ENCODE measurements around the gene SUN3.
"Not testable (repeated sequence)": the region's sequence is repeated elsewhere in the genome, so short reads cannot be mapped to it uniquely, and the experiment has no call there.

The SUN3 gene

GRCh38 chr7:48017674-48018073 is 11.2 kb downstream of the SUN3 start:
- no peak for DNase-seq

DNA sequence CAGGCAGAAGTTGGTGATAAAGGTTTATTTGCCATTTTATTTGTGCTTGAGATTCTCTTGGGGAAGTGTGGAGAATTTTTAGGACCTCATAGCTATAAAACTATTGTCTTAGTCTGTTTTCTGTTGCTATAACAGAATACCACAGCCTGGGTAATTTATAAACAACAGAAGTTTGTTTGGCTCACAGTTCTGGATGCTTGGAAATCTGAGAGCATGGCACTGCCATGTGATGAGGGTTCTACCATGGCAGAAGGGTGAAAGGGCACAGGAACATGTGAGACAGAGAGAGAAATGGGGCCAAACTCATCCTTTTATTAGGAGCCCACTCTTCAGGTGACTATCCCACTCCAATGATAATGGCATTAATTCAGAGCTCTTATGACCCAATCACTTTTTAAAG is 12.3 kb downstream of the SUN3 start:
- DNase-seq = no peak

GRCh38 chr7:48011951-48012350 is 17.0 kb downstream of the SUN3 start:
- no peak for DNase-seq

- DNase-seq = no peak
Measured at GRCh38 chr7:48011323-48011722, 17.6 kb downstream of the SUN3 start.

- no peak for DNase-seq
Measured at GRCh38 chr7:48009954-48010353, 19.0 kb downstream of the SUN3 start.

DNA sequence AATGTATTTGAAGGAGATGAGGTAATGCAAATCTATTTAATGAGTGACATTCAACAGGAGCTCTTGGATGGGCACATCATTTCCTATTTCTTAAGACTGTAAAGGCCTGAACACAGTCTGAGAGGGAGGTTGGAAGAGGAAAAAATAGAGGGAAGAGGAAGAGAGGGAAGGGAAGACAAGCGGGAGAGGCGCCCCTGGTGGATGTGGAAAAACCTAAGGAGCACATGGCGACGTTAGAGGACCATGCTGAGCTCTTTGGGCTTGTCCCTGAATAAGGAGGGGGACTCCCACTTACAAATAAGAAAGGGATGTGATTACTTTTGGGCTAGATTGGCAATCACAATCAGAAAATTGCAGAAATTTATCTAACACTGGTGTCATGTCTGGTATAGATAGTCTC is 19.6 kb downstream of the SUN3 start:
- no peak for DNase-seq

DNA sequence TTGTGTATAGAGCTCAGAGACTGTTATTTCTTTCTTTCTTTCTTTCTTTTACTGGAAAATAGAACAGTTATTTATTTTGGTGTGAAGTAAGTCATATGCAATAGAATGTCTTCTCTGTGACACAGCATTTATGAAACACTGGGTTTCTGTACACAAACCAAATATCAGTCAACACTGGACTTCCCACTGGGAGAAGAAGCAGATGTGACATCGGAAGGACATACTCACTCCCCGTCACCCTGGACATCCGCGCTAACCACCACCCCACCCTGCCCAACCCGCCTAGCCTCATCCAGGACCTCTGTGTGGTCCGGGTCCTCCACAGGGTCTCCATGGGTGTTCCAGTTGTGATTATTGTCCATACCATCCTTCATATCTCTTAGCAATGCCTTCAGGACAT is 22.0 kb downstream of the SUN3 start:
- no peak for DNase-seq

DNA sequence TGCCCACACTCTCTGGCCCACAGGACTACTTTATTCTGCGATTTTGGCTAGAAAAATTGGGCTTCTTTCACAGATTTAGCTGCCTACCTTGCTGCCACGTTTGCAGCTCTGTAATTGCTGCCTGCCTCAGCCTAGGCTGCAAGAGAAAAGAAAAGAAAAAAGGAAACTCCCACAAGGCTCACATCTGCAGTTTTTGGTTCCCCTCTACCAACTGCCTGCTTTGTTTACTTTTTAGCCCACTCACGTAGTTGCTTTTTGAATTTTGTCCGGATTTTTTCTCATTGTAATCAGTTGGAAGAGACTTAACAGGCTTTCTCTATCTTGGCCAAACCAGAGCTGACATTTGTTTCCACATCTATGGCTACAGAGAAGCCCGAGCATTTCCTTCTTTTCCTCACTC is 24.3 kb downstream of the SUN3 start:
- DNase-seq = no peak

DNA sequence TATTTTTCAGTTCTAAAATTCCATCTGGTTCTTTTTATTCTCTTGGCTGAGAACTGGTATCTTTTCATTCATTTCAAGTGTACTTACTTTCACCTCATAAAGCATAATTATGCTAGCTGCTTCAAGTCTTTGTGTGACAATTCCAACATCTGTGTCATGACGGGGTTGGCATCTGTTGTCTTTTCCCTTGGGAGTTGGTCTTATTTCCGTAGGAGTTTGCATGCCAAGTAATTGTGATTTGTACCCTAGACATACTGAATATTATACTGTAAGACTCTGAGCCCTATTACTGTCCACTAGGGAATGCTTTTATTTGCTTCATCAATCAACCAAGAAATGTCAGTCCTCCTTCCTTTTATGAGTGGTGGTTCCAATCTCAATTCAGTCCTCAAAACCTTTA is 24.9 kb downstream of the SUN3 start:
- DNase-seq = no peak

GRCh38 chr7:48000164-48000563 is 28.7 kb downstream of the SUN3 start:
- not testable (repeated sequence) for DNase-seq

DNA sequence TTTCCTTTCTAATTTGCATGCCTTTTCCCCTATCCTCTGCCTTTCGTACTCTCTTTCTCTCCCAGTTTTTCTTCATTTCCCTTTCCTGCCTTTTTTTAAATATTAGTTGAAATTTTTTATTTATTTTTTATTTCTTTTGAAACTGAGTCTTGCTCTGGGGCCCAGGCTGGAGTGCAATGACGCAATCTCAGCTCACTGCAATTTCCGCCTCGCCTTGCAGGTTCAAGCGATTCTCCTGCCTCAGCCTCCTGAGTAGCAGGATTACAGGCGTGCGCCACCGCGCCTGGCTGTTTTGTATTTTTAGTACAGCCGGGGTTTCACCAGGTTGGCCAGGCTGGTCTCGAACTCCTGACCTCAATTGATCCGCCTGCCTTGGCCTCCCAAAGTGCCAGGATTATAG is 29.5 kb downstream of the SUN3 start:
- DNase-seq = no peak

- no peak for DNase-seq
Measured at GRCh38 chr7:47992446-47992845, 36.5 kb downstream of the SUN3 start.

DNA sequence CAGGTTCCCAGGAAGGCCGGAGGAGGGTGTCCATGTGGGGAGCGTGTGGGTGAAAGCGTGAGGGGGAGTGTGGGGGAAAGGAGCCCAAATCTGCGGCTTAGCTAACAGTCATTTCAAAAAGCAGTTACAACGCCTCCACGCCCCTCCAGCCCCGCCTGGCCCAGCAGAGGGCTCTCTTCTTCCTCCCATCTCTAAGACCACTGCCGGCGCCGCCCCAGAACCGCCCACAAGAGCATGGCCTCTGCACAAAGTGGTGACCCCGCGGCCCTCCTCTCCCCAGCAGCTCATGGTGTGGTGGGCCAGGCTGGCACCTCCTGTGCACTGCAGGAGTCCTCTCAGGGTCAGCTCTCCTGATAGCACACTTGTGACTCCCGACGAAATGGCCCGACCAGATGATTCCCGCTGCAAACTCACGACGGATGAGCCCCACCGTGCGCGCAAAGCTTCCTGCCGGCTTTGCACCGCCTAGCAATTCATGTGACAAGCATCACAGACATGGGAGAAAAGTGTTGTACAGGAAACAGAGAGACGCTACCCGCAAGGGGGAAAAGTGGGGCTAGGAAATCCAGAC is 37.1 kb downstream of the SUN3 start:
- DNase-seq = peak; percentile 70

DNA sequence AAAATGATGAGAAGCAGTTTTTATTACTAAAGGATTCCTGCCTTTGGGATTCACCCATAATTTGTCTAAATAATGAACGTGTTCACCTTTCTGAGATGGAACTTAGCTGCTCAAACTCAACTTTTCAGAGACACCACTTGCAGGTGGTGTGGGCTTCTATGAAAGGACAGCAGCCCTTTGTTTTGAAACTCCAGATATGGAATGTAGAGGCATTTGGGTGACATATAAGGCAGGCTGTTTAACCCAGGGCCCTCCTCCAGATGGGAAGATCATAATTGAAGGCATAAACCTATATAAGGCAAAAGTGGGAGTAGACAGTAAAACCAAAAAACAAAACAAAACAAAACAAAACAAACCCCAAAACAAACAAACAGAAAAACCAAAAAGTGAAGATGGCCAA is 37.6 kb downstream of the SUN3 start:
- no peak for DNase-seq

DNA sequence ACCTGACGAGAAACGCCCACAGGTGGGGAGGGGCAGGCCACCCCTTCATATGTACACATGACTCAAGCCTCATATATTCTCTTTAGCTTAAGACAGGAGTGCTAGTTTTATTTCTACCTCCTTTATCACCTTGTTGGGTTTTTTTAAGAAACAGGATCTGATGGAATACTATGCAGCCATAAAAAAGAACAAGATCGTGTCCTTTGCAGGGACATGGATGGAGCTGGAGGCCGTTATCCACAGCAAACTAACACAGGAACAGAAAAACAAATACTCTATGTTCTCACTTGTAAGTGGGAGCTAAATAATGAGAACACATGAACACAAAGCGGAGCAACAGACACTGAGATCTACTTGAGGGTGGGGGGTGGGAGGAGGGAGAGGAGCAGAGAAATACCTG is 38.3 kb downstream of the SUN3 start:
- DNase-seq = no peak

- DNase-seq = not testable (repeated sequence)
Measured at GRCh38 chr7:47989607-47990400, 39.1 kb downstream of the SUN3 start.

DNA sequence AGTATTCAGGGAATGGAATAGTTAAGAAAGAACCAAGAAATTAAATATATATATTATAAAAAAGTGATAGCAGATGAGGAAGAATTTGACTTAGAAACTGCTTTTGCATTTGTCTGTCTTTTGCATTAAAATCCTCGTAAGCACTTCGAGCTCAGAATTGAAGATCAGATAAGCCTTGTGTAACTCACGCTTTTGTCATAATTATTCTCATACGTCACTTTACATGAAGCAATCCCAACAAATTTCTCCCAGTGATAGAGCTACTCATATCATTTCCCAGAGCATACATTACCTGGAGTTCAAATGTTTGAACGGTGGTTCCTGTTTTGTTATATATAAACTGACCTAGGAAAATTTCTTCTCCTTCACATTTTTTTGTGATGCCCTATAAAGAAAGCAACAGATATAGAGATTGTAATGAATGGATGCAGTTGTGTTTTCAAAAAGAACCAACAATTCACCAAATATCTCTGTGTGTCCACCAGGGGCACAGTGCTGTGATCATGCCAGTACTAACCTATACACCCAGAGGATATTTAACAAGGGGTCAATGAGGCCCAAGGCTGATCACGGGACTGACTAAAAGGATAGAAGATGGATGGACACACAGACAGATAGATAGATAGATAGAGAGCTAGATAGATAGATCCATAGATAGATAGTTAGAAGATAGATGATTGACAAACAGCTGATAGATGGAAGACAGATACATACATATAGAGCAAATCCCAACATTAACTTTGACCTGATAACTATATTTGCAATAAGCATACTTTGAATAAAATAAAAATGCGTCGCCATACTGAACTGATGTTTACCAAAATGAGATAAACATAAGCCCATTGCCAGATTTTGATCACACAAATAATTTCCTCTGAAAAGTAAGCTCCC is 40.2 kb downstream of the SUN3 start:
- no peak for DNase-seq

DNA sequence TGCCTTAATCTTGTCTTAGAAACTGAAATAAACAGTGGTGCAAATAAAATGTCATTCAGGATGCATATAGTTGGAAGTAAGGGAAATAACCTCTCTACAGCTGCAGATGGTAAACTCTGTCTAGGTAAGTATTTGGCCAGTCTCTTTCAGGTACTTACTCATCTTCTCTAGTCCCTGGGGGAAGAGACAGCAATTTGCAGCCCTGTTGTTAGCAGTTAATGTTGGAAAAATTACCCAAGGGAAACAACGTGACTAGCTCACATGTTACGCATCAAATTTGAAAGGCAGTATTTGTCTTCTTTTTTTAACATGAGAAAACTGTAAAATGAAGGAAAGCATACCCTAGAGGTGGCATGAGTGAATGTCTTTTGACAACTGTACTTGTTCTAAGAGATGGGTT is 46.3 kb downstream of the SUN3 start:
- no peak for DNase-seq

- DNase-seq = not testable (repeated sequence)
Measured at GRCh38 chr7:47980648-47981047, 48.3 kb downstream of the SUN3 start.

GRCh38 chr7:47979832-47980181 is 49.1 kb downstream of the SUN3 start:
- no peak for DNase-seq

DNA sequence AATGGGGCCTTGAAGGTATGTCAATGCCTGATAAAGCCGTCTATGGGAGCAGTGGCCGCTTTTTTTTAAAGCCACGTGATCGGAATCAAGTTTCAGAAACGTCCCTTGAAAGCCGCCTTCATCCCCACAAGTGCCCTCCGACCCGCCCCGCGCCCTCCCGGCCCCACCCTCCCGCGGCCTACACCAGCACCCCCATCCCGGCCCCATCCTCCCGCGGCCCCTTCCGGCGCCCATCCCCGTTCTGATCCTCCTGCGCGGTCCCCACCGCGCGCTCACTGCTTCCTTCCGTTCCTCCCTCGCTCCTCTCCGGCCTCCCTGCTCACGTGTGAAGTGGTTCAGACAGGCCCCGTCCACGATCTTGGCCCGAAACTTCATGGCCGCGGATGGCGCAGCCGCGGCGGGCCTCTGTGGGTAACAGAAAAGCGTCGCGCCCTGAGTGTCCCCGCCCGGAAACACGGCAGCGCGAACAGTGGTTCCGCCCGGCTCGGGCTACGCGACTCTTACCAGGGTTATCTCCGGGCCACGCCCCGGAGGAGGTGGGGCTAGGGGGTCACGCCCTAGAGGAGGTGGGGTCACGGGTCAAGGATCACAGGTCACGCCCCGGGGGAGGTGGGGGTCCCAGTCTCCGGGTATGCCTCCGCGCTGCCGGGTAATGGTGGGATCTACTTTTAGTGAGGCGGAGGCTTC is 49.6 kb downstream of the SUN3 start, which contains the start of gene HUS1:
HUS1 (minus strand) TSS at position 471 of the 687 bp plus-strand sequence; CDS start at position 375, 96 bp downstream.
- peak; percentile 94 for DNase-seq

DNA sequence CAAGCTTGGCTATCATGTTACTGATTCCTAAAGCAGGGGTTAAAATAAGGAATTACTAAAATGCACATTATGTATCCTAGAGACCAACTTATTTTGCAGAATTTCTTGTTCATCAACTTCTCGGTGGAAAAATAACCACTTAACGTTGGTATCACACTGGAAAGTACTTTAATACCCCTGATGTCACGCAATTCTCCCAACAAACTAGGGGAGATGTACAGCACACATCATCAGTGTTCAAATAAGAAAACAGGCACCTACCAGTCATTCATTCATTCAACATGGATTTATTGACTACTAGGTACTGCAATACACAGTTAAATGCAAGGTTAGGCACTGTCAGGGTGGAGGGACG is 50.1 kb downstream of the SUN3 start:
- no peak for DNase-seq

- DNase-seq = no peak
Measured at GRCh38 chr7:47973739-47974138, 55.2 kb downstream of the SUN3 start.
